PC-3 (cell line): ENCODE measurements around the gene TNNT2. TPM values are rescaled to one million over a fixed set of nuclear protein-coding genes. Genes with fewer than 3 reads are reported as not detected.

ENCODE experiments used
- ATAC-seq: fragments of 200-7000 bp; cut with Tn5 transposase; 2 replicates; pipeline ENCODE4 v1.9.1; 2020; ENCODE audit warnings: mild to moderate bottlenecking, moderate library complexity
- BruUV-seq: library from RNA; stranded (reverse); fragments of 400-500 nt; replicated peaks from 2 replicates; lab custom pipeline; 2021; lab: Mats Ljungman, UMichigan
- CTCF ChIA-PET: fragments of 300-600 bp; sonication (Branson Sonifier 250); formaldehyde crosslinking; loops from one replicate; lab custom pipeline; 2022; ENCODE audit warnings: antibody characterized with exemption; lab: Charles Lee
- POLR2A ChIA-PET: fragments of 300-600 bp; sonication (Branson Sonifier 250); formaldehyde crosslinking; loops from one replicate; lab custom pipeline; 2022; ENCODE audit warnings: antibody characterized with exemption; ENCODE audit not compliant: unreplicated experiment; lab: Charles Lee
- DNase-seq: peaks from one replicate; pipeline ENCODE4 v3.0.0-alpha.2; 2015
- H2AFZ ChIP-seq: fragments of 300-600 bp; sonication (generic); 2 replicates; pipeline ENCODE4 v1.6.0; 2016; ENCODE audit warnings: antibody characterized with exemption, low read length
- H3F3A ChIP-seq: fragments of 300-600 bp; sonication (generic); one replicate; pipeline ENCODE4 v1.6.0; 2017; ENCODE audit warnings: antibody characterized with exemption, low read length, control low read depth, mild to moderate bottlenecking; ENCODE audit not compliant: unreplicated experiment
- H3K27ac ChIP-seq: fragments of 300-600 bp; sonication (generic); 2 replicates; pipeline ENCODE4 v1.5.1; 2016; ENCODE audit warnings: mild to moderate bottlenecking, low read length
- H3K27me3 ChIP-seq: fragments of 300-600 bp; sonication (generic); 2 replicates; pipeline ENCODE4 v1.6.1; 2016; ENCODE audit warnings: low read length, mixed read lengths
- H3K36me3 ChIP-seq: fragments of 300-600 bp; sonication (generic); 2 replicates; pipeline ENCODE4 v1.6.1; 2016; ENCODE audit warnings: low read depth, mixed run types, low read length, mixed read lengths
- H3K4me1 ChIP-seq: fragments of 300-600 bp; sonication (generic); 2 replicates; pipeline ENCODE4 v1.5.1; 2016; ENCODE audit warnings: low read length; ENCODE audit not compliant: insufficient read depth
- H3K4me2 ChIP-seq: fragments of 300-600 bp; sonication (generic); 2 replicates; pipeline ENCODE4 v1.6.0; 2016; ENCODE audit warnings: low read length
- H3K4me3 ChIP-seq: fragments of 300-600 bp; sonication (generic); 2 replicates; pipeline ENCODE4 v1.5.1; 2016; ENCODE audit warnings: mild to moderate bottlenecking, low read length, mixed read lengths
- H3K79me2 ChIP-seq: fragments of 300-600 bp; sonication (generic); 2 replicates; pipeline ENCODE4 v1.6.1; 2017; ENCODE audit warnings: low read length, mixed read lengths
- H3K9ac ChIP-seq: fragments of 300-600 bp; sonication (generic); 2 replicates; pipeline ENCODE4 v1.6.0; 2016; ENCODE audit warnings: mild to moderate bottlenecking, low read length
- H3K9me2 ChIP-seq: fragments of 300-600 bp; sonication (generic); replicated peaks from 2 replicates; pipeline ENCODE4 v1.6.1; 2016; ENCODE audit warnings: mixed run types, low read length, mixed read lengths
- H3K9me3 ChIP-seq: fragments of 300-600 bp; sonication (generic); 2 replicates; pipeline ENCODE4 v1.6.1; 2016; ENCODE audit warnings: low read length, mixed read lengths
- H4K20me1 ChIP-seq: fragments of 300-600 bp; sonication (generic); 2 replicates; pipeline ENCODE4 v1.6.1; 2016; ENCODE audit warnings: low read length, mixed read lengths
- CTCF ChIP-seq: fragments of 300-600 bp; sonication (generic); conservative IDR thresholded peaks from 2 replicates; pipeline ENCODE4 v1.5.1; 2017; ENCODE audit warnings: antibody characterized with exemption, low read depth, mild to moderate bottlenecking, low read length
- EZH2 ChIP-seq: fragments of 300-600 bp; sonication (generic); IDR thresholded peaks from one replicate; pipeline ENCODE4 v1.6.1; 2017; ENCODE audit warnings: antibody characterized with exemption, mild to moderate bottlenecking, low read length; ENCODE audit not compliant: unreplicated experiment
- EZH2phosphoT487 ChIP-seq: fragments of 300-600 bp; sonication (generic); IDR thresholded peaks from 2 replicates; pipeline ENCODE4 v1.6.1; 2018; ENCODE audit warnings: mild to moderate bottlenecking, antibody characterized with exemption, low read length, borderline replicate concordance
- intact Hi-C: fragments of 100-400 bp; cut with micrococcal nuclease; formaldehyde crosslinking; loops from 2 replicates; pipeline ENCODE4 v1.9.0; 2023
- total RNA-seq: library from RNA; depleted of rRNA; stranded (reverse); fragments of >200 nt; gene quantifications from 2 replicates; pipeline ENCODE4 v1.2.3, GENCODE V29; 2014

TNNT2 gene
- total RNA-seq, 1 experiment from 2014 or later = 1.1 TPM

- no peak for DNase-seq
- POLR2A ChIA-PET = interaction anchor here (0.6 to 0.8 kb wide), 3 partner anchors 38 to 47 kb away, joined by 4 to 19 read pairs (median 6); no protein-coding TSS in a partner anchor
- intact Hi-C loops = loop anchor here (2.0 to 5.0 kb wide), 2 partner anchors 61 to 220 kb away; partner anchors contain the start of gene ASCL5
Observed at GRCh38 chr1:201347498-201348210, 29.8 kb downstream of the TNNT2 start.

GRCh38 chr1:201346987-201347386, 30.5 kb downstream of the TNNT2 start:
- POLR2A ChIA-PET = interaction anchor here (0.6 to 0.8 kb wide), 4 partner anchors 36 to 48 kb away, joined by 4 to 19 read pairs (median 8); no protein-coding TSS in a partner anchor
- peak overlapping the region; percentile 60 for H2AFZ ChIP-seq

More at GRCh38 chr1:201347498-201348210, 29.8 kb downstream of the TNNT2 start:
- H3K27ac ChIP-seq = no peak overlapping the region
- H2AFZ ChIP-seq = no peak overlapping the region
- no peaks in the 10 kb centered on the region for H3F3A ChIP-seq
- H3K9me2 ChIP-seq = no peaks in the 10 kb centered on the region
- CTCF ChIA-PET = interaction anchor here (0.5 to 3.8 kb wide), 33 partner anchors 11 to 353 kb away, joined by 3 to 14 read pairs (median 4); partner anchors contain the start of gene PKP1
- no TSS peak for BruUV-seq
- no peak overlapping the region for H3K4me2 ChIP-seq
- H4K20me1 ChIP-seq = no peaks in the 10 kb centered on the region
- no peaks in the 10 kb centered on the region for H3K36me3 ChIP-seq
- H3K4me1 ChIP-seq = peaks cover 22% of the 10 kb centered on the region
- no peak overlapping the region for H3K9ac ChIP-seq
- H3K27me3 ChIP-seq = no peaks in the 10 kb centered on the region
- no peak overlapping the region for H3K4me3 ChIP-seq
- H3K9me3 ChIP-seq = no peaks in the 10 kb centered on the region
- ATAC-seq = no peak
- TF ChIP-seq CTCF = no peak
- TF ChIP-seq EZH2phosphoT487 = no peak
- no peak for TF ChIP-seq EZH2
- no peaks in the 10 kb centered on the region for H3K79me2 ChIP-seq

More at GRCh38 chr1:201346987-201347386, 30.5 kb downstream of the TNNT2 start:
- TF ChIP-seq CTCF = no peak
- no peak for TF ChIP-seq EZH2phosphoT487
- no peak for TF ChIP-seq EZH2
- no peak overlapping the region for H3K9ac ChIP-seq
- H3K27ac ChIP-seq = no peak overlapping the region; the same call in 1 of the 2 replicates
- no peaks in the 10 kb centered on the region for H4K20me1 ChIP-seq
- 0 out of 2 replicates have a peak, but pooled peaks cover 3% of the 10 kb centered on the region for H3K9me2 ChIP-seq
- no TSS peak for BruUV-seq
- H3K27me3 ChIP-seq = no peaks in the 10 kb centered on the region
- no peaks in the 10 kb centered on the region for H3F3A ChIP-seq
- intact Hi-C loops = loop anchor here (1.0 to 5.0 kb wide), 6 partner anchors 38 to 220 kb away; partner anchors contain the start of genes ASCL5 and PKP1
- H3K36me3 ChIP-seq = 0 out of 2 replicates have a peak, but pooled peaks cover under 1% of the 10 kb centered on the region
- peak overlapping the region; percentile 58 for H3K4me2 ChIP-seq
- H3K4me1 ChIP-seq = peaks cover 22% of the 10 kb centered on the region
- peaks cover 6% of the 10 kb centered on the region for H3K9me3 ChIP-seq
- no peak overlapping the region; the same call in 1 of the 2 replicates for H3K4me3 ChIP-seq
- CTCF ChIA-PET = interaction anchor here (0.5 to 3.8 kb wide), 26 partner anchors 11 to 251 kb away, joined by 3 to 14 read pairs (median 6); partner anchors contain the start of gene PKP1
- ATAC-seq = no peak
- no peak for DNase-seq
- no peaks in the 10 kb centered on the region for H3K79me2 ChIP-seq
